Measurements from ENCODE around the gene PLB1.
"Not testable (repeated sequence)": the region's sequence is repeated elsewhere in the genome, so short reads cannot be mapped to it uniquely, and the experiment has no call there.

GRCh38 chr2:28665811-28666377 lies 170.0 kb downstream of the PLB1 start:
- not testable (repeated sequence) for TF ChIP-seq SPI1 (IDR thresholded peaks at IDR 0.05; ENCODE audit: borderline replicate concordance, low read depth)
- TF ChIP-seq, protein P1, sequence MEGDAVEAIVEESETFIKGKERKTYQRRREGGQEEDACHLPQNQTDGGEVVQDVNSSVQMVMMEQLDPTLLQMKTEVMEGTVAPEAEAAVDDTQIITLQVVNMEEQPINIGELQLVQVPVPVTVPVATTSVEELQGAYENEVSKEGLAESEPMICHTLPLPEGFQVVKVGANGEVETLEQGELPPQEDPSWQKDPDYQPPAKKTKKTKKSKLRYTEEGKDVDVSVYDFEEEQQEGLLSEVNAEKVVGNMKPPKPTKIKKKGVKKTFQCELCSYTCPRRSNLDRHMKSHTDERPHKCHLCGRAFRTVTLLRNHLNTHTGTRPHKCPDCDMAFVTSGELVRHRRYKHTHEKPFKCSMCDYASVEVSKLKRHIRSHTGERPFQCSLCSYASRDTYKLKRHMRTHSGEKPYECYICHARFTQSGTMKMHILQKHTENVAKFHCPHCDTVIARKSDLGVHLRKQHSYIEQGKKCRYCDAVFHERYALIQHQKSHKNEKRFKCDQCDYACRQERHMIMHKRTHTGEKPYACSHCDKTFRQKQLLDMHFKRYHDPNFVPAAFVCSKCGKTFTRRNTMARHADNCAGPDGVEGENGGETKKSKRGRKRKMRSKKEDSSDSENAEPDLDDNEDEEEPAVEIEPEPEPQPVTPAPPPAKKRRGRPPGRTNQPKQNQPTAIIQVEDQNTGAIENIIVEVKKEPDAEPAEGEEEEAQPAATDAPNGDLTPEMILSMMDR (IDR thresholded peaks at IDR 0.05; ENCODE audit: insufficient read depth, low read length) = not testable (repeated sequence)
